GM21723 (cell line): Measurements from ENCODE around the gene OR1J4.

Experiments
- ATAC-seq: cut with Tn5 transposase; IDR thresholded peaks from one replicate; pipeline ENCODE4 v1.9.1; 2021; ENCODE audit warnings: mild to moderate bottlenecking, moderate library complexity; ENCODE audit not compliant: unreplicated experiment

Gene OR1J4

DNA sequence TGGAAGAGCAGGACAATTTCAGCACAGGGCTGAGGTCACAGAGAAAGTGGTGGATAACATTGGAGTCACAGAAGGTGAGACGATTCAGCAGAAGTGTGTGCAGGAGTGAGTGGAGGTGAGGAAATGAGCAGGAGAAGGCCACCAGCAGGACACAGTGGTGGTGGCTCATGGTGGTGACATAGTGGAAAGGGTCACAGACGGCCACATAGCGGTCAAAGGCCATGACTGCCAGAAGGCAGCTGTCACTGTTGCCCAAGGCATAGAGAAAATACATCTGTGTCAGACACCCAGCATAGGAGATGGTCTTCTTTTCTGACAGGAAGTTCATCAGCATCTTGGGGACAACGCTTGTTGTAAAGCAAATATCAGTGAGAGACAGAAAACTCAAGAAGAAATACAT lies 49.0 kb downstream of the OR1J4 start:
- ATAC-seq = no peak
